Activated CD4-positive, alpha-beta T cell treated with anti-CD3 and anti-CD28 coated beads, Interleukin-2, Interleukin-4, amounts not matched to agents 100 ng/mL and 50 ng/mL, durations not matched to agents 16 hours and 8 hours (primary cell): ENCODE data around the gene EIF4G3.
"Not testable (repeated sequence)": the region's sequence is repeated elsewhere in the genome, so short reads cannot be mapped to it uniquely, and the experiment has no call there.

Experiments
- DNase-seq: peaks from one replicate; pipeline ENCODE4 v3.0.0-alpha.2; 2020; ENCODE audit warnings: low spot score

Gene EIF4G3

DNA sequence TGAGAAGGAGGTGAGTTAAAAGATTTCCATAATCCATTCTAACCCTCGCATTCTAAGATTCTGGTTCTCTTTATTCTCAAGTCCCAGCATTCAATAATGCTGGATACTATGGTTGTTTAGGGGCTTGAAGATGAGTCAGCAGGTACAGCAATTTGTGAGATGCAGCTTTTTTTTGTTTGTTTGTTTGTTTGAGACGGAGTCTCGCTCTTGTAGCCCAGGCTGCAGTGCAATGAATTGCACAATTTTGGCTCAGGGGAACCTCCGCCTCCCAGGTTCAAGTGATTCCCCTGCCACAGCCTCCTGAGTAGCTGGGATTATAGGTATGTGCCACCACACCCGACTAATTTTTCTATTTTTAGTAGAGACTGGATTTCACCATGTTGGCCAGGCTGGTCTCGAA lies 23.3 kb downstream of the EIF4G3 start:
- no peak for DNase-seq

- no peak for DNase-seq
Measured at GRCh38 chr1:21152423-21153100, 24.1 kb downstream of the EIF4G3 start.

DNA sequence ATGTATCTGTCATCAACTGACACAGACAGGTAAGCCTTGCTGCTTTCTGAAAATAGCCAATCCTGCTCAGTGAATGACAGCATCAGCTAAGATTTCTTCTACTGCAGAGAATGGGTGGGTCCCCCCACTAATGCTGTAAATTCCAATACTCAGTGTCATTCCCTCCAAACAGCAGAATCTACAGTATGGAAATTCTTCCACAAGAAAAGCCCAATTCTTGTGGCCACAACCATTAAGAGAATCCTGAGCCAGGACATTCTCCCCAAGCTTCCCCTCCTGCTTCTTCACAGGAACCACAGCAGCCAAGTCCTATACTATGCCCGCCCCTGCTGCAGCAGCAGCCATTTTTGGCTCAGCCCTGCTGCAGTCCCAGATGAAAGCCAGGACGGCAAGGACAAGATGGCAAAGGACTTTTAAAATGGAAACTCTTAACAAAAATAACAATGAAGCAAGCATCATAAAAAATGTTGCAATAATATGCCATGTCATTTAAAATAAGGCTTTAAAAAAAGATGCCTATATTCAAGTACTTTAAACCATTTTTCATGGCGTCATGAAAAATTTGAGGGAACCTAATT lies 26.8 kb downstream of the EIF4G3 start:
- no peak for DNase-seq

DNA sequence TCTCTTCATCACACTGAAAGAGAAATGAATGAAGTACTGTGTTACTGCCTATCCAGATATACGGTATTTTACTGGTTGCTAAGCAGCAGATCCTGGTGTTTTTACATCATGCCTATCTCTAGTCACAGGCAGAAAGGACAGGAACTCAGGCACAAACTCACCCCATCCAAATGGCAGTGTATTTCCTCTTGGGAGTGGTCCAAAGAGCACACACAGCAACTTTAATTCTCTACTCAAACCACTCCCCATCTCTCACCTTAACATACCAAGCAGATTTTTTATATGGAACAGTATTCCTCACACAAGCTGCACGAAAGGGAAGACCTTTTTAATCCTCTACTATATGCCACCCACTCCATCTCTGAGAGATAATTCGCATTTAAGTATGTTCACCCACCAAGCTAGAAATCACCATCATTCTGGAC lies 27.3 kb downstream of the EIF4G3 start:
- DNase-seq: no peak

DNA sequence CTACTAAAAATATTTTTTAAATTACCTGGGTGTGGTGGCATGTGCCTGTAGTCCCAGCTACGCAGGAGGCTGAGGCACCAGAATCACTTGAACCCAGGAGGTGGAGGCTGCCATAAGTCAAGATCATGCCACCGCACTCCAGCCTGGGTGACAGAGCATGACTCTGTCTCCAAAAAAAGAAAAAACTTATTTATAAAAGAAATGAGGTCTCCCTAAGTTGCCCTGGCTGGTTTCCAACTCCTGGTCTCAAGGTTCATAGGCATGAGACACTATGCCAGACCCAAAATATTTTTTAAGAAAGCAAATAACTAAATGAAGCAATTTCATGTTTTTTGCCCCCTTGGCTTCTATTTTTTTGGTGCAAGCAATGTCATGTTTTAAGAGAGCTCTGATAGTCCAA lies 32.9 kb downstream of the EIF4G3 start:
- no peak for DNase-seq

DNA sequence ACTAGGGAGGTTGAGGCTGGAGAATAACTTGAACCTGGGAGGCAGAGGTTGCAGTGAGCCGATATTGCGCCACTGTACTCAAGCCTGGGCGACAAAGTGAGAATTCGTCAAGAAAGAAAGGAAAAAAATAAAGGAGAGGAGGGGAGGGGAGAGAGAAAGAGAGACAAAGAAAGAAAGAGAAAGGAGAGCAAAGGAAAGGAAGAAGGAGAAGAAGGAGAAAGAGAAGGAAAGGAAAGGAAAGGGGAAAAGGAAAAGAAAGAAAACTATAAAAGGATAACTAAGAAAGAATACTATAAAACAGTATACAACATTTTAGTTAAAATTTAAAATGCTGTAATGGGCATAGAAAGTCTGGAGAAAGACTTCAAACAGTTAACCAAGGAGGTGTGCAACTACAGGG lies 33.6 kb downstream of the EIF4G3 start:
- DNase-seq: no peak

DNA sequence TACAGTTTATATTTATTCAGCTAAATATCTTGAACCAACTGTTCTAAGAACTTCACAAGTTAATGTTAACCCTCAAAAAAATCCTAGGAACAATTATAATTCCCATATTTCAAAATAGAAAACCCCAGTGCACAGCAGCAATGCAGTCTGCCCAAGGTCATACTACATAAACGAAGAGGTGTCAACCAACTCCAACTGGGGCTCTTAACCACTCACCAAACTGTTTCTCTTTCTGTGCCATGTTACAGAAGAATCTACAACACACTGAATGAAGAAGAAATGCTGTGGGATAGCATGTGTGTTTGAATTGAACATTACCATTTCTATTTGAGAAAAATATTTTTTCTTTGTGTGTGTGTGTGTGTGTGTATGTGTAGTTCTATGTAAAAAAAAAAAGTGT lies 35.7 kb downstream of the EIF4G3 start:
- DNase-seq: no peak

DNA sequence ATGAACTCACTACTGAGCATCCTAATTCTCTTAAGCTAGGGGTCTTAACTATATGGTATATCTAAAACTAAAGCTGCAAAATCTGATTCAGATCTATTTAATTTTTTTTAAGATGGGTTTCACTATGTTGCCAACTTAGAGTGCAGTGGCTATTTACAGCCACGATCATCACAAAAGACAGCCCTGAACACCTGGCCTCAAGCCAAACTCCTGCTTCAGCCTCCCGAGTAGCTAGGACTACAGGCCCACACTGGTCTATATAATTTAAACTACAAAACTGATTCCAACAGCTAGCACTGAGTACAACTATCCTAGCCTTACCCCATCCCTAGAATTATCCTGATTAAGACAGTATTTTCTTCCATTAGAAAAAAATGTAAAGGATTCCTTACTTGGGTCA lies 37.1 kb downstream of the EIF4G3 start:
- no peak for DNase-seq

- not testable (repeated sequence) for DNase-seq
Measured at GRCh38 chr1:21136344-21136743, 40.4 kb downstream of the EIF4G3 start.

GRCh38 chr1:21131200-21131599 lies 45.5 kb downstream of the EIF4G3 start:
- DNase-seq: no peak

- DNase-seq: no peak
Measured at GRCh38 chr1:21129407-21129806, 47.3 kb downstream of the EIF4G3 start.

- DNase-seq: no peak
Measured at GRCh38 chr1:21126324-21126723, 50.4 kb downstream of the EIF4G3 start.

DNA sequence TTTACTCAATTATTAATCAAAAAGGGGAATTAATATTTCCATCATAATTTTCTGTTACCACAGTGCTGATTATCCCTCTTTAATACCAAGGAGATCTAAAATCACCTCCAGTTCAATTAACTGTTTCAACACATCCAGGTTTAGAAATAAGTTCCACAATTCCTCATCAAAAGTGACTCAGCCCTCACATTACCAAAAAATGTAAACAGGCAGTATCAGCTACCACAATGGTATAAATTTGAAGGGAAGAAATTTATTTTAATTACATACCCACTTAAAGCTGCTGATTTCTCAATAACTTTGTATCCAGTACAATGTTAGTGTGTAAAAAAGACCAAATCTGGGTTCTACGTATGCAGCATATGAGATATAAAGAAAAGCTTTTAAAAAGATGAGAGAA lies 51.9 kb downstream of the EIF4G3 start:
- DNase-seq: no peak

DNA sequence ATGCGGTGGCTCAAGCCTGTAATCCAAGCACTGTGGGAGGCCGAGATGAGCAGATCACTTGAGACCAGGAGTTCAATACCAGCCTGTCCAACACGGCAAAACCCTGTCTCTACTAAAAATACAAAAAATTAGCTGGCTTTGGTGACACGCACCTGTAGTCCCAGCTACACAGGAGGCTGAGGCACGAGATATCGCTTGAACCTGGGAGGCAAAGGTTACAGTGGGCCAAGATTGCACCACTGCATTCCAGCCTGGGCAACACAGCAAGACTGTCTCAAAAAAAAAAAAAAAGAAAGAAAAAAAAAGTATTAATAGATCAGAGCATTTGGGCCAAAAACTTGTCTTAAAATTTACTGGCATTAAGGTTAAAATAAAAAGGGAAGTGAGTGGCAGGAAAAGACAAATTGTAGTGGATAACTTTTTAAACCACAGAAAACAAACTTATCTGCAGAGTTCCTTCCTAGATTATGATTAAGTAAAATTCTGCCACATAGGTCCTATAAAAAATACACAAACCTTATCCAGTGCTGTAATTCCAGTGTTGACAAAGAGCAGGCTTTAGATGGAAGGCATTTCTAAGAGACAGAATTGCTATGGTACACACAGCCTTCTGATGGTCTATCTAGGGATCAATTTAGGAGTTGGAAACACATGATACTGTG lies 53.3 kb downstream of the EIF4G3 start:
- no peak for DNase-seq

- DNase-seq: no peak
Measured at GRCh38 chr1:21121764-21122471, 54.8 kb downstream of the EIF4G3 start.

GRCh38 chr1:21118167-21118566 lies 58.5 kb downstream of the EIF4G3 start:
- no peak for DNase-seq

DNA sequence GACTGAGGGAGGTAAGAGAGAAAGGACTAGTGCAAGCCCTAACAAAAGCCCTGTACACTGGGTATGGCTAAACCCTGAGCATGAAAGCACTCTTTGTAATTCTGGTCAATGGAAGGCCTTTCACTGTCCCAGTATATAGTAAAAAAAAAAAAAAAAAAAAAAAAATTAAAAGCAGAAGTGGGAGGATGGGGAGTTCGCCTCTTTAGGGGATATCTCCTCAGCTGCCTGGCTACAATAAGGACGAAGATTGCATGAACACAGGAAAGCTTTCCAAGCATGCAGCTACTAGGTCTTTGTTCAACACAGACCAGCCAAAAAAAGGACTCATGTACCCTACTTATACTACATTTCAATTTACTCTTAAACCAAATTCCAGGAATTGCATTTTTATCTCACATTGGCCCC lies 59.1 kb downstream of the EIF4G3 start:
- DNase-seq: no peak

- DNase-seq: no peak
Measured at GRCh38 chr1:21117159-21117558, 59.5 kb downstream of the EIF4G3 start.

DNA sequence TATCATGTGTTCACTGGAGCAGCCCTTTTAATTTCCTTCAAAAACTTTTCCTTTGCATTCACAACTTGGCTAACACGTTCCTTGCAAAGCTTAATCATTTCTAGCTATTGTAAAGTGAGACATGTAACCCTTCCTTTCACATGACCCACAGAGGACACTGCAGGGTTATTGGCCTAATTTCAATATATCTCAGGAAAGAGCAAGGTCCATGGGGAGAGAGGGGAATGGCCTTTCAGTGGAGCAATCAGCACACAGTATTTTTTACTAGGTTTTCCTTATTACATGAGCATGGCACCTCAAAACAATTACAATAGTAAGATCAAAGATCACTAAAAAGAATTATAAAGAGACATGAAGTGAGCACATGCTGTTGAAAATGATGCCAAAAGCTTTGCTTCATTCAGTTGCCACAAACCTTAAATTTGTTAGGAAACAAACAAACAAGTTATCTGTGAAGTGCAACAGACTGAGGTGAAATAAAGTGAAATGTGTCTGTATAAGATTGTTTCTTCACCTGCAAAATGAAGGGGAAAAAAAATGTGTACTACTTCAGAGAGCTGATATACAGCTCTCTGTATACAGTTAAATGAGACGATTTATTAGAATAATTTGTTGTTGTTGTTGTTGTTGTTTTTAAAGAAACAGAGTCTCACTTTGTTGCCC lies 61.5 kb downstream of the EIF4G3 start:
- DNase-seq: no peak

DNA sequence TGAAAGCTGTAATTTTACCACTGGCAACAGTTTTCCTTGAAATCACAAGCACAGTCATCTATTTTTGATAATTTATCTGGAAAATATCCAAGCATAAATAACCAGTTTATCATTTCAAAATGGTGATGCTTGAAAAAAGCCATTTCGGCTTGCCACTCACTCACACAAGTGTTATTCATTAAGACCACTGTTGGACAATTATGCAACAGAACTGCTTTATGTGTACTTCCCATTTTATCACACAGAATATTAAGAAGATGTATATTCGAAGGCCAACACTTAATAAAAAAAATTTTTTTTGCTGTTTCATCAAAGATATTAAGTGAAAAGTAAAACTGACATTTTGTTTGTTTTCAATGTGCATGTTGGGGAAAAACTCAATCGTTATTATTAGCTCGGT lies 62.3 kb downstream of the EIF4G3 start:
- DNase-seq: no peak

- no peak for DNase-seq
Measured at GRCh38 chr1:21110163-21110562, 66.5 kb downstream of the EIF4G3 start.

DNA sequence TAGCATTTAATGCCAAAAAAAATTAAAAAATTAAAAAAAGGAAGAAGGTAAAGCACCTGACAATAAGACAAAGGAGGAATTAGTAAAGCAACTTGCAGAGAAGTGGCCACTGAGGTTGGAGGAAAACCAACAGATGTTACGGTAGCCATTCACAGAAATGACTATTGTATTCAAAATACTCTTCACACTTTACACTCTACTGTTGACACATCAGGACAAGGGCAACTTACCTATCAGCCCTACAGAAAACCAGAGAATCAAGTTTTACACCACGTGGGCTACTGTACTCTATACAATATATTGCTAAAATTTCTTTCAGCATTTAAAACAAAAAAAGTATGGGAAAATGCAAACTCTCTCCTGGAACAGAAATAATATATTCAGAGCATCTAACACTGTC lies 70.0 kb downstream of the EIF4G3 start:
- DNase-seq: no peak

DNA sequence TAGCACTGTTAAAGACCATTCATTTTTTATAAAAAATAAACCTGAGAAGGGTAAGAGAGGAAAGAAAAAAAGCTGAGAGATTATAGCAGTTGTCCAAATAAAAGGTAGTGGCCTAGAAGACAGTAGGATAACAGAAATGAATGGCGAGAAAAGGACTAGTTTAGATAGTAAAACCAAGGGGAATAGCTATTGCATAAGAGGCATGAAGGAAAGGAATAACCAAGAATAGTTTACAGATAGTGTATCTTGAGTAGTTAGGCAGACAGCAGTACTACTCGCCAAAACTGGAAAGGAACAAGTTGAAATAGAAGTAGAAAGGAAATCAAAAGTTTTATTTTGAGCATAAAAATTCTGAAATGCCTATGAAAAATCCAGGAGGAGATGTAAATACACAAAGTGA lies 70.5 kb downstream of the EIF4G3 start:
- no peak for DNase-seq
